ENCODE results near the gene TLR10.

Gene TLR10

DNA sequence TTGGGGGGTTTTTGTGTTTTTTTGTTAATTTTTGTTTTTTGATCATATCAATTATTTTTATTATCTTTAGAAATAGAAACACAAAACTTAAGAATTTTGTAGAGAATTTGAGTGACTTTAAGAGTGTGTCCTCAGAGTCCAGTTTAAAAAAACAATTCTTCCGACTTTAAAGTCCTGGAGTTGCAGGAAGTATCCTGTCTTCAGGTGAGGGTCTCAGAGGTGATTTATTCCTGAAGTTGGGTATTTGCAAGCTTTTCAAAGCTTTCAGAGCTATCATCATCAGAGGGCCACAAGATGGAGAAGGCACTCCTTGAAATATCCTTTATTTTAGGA is 23.0 kb downstream of the TLR10 start:
- DNase-seq, result no peak

DNA sequence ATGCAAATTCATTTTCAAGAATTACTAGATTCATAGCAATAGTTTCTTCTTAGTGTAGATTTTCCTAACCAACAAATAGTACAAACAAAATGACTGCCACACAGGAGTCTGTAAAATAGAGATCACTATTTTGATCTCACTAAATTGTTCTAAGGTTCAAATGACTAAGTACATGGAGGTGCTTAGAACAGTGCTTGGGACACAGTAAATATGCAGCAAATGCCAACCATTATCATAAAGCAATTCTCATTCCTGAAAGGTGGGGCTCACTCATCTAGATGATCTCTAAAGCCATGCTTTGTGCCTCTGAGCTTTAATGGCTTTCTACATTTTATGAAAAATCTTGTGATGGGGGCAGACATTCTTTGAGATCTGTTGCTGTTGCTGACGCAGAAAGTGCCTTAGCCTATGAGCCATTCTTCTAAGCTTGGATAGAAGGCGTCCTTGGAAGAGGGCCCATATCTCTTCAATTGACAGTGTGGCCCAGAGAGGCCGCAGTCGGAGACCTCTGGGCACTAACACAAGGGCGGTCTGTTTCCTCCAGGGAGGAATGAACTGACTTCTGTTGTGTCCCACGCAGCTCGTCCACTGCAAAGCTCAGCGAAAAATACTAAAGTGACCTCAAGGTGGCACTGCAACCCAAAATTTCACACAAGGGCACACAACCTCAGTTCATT is 23.5 kb downstream of the TLR10 start:
- peak in 1 of 2 experiments; percentile 9 for DNase-seq

DNA sequence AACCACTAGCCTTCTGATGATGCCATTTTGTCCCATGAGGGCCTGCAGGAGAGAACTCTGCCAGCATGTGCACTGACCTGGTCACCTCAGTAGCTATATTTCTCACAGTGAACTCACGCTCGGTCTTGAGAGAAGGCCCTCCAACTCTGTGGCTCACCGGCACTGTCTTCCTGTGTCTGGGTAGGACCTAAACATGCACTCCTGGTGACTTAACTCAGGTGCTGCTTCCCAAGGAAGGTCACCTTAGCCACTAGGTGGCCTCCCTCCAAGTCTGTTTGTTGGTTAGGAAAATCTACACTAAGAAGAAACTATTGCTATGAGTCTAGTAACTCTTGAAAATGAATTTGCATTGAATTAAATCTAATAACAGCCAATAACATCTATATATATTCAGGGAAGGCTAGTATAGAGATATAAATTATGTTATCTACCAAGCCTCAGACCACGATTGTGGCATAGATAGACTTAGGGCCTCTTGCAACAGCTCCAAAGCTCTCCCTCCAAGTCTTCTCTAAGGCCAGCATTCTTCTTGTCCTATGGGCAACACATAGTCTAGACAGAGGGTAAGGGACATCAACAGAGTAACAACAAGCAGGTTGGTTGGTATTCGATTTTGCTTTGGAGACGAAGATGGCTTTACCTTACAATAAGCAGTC is 24.7 kb downstream of the TLR10 start:
- no peak for DNase-seq

DNA sequence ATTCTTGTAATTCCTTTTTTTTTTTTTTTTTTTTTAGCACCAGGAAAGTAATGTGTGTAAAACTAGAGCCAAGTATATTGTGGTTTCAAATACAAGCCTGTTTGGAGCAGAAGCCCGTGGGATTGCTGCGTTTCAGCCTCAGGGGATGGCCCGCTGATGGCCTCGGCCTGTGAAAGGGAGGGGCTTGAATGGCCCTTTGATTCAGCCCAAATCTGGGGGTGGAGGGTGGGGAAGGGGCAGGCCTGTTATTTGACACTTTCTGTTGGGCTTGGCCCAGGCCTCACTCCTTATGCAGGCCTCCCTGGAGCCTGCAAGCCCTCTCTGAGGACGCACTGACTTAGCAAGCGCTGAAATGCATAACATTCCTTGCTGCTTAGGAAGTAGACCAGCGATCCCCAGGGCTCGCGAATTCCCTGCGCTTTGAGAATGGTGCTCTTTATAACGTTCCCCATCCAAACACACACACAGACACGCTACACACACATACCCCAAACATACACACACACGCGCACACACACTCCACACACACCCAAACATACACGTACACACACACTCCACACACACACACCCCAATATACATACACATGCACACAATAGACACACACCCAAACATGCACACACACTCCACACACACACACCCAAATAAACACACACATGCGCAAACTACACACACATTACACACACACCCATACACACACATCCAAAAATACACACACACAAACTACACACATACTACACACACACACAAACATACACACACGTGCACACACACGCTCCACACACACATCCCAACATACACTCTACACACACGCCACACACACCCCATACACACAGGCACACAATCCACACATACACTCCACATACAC is 29.6 kb downstream of the TLR10 start:
- peak in 1 of 2 experiments; percentile 30 for DNase-seq

DNA sequence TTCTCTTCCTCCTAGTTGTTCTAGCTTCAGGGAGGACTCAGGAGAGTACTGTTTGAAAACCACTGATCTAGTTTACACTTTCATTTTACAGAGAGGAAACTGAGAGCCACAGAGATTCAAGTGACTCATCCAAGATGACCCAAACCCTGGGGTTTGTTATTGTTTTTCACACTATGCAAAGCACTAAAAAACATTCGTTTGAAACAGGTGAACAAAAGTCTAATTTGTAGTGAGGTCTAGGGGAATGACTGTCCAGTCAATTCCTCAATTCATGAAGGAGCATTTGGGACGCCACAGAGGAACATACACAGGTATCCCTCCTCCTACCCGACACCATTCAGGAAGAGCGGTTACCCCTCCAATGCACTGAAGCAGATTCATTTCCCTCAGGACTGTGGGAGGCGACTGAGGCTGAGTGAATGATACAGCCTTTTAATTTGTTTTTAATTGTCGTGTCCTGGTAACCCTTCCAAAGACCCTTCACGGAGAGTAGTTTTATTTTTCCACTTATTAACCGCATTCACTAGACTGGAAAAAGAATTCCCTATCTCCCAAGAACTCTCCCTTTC is 30.3 kb downstream of the TLR10 start:
- DNase-seq, result no peak

DNA sequence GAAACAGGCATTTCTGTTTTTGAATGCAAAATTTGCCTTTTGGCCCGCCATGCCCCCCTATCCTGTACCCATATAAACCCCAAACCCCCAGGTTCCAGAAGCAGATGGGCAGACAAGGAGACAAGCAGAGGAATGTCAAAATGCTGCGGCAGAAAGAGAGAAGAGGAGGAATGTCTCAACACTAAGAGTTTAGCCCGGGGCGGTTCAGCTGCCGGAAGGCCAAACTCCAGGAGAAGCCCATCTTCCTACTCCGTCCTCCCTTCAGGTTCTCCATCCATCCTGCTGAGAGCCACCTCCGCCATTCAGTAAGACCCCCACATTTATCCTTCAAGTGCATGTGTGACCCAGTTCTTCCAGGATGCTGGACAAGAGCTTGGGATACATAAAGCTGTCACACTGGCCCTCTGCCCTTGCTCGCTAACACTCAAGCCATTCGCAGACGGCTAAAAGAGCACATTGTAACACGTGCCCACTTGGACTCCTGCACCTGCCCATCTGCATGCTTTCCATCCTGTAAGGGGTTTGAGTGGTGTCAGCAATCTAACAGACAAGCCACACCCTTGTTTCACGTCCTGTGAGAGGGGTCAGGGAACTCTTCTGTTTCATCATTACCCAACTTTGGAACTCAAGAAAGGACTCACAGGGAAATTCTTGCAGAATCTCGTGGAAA is 31.3 kb downstream of the TLR10 start:
- DNase-seq, result peak in 1 of 2 experiments; percentile 11

DNA sequence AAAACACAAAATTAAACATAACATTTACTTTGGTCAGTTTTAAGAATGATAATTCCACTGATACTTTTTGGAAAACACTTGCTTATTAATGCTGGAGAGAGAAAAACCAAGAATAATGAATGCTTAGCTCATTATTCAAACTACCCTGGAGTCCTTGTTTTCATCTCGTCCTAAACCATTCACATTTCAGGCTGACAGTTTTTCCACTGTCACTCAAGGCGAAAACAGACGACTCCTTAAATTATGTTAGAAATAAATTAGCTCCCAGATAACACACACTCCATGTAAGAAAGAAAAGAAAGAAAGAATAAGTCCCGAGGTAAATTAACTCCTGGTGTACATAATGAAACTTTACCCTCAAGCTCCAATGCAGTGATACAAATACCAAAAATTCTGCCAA is 33.5 kb downstream of the TLR10 start:
- DNase-seq, result no peak

DNA sequence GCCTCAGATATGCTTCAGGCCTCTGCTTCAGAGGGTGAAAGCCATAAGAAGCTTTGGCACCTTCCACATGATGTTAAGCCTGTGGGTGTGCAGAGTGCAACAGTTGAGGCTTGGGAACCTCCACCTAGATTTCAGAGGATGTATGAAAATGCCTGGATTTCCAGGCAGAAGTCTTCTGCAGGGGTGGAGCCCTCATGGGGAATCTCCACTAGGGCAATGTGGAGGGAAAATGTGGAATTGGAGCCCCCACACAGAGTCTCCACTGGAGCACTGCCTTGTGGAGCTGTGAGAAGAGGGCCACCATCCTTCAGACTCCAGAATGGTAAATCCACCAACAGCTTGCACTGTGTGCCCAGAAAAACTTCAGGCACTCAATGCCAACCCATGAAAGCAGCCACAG is 35.2 kb downstream of the TLR10 start:
- no peak for DNase-seq

DNA sequence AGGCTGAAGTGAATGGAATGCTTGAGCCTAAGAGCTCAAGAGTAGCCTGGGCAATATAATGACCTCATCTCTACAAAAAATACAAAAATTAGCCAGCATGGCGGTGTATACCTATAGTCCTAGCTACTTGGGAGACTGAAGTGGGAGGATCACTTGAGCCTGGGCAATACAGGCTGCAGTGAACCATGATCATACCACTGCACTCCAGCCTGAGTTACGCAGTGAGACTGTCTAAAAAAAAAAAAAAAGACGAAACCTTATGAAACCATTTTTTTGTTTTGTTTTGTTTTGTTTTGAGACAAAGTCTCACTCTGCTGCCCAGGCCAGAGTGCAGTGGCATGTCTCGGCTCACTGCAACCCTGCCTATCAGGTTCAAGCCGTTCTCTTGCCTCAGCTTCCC is 36.9 kb downstream of the TLR10 start:
- DNase-seq, result no peak

DNA sequence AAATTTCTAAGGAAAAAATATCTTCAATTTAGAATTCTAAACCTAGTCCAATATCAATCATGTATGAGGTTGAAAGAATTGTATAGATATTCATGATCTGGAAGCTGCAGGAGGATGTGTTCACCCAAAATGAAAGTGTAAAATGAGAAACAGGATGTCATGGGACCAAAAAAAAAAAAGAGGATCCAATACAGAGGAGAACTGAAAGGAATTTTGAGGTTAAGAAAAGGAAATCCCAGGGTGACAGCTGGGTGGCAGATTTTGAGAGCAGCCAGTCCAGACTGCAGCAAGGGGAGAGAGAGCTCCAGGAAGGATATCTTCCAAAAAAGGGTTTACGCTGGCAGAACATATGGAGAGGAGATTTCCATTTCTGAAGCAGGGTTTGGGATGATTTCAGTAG is 38.9 kb downstream of the TLR10 start:
- DNase-seq, result no peak

DNA sequence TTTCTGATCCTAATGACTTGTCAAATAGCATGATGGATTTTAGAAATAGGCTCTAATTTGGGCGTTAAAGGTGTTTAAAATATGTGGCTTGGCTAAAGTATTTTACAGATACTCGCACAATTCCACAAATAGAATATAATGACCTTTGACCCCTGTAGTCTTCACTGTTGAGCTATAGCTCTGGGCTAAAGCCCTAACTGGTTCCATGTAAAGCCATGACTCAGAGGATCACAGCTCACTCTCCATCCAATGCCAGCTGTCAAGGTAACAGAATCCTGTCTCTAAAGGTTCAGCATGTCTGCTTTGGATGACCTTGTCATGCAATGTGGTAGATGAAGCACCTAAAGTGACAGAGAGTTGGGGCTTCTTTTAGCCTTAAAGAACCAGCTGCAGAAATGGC is 42.5 kb downstream of the TLR10 start:
- DNase-seq, result no peak

DNA sequence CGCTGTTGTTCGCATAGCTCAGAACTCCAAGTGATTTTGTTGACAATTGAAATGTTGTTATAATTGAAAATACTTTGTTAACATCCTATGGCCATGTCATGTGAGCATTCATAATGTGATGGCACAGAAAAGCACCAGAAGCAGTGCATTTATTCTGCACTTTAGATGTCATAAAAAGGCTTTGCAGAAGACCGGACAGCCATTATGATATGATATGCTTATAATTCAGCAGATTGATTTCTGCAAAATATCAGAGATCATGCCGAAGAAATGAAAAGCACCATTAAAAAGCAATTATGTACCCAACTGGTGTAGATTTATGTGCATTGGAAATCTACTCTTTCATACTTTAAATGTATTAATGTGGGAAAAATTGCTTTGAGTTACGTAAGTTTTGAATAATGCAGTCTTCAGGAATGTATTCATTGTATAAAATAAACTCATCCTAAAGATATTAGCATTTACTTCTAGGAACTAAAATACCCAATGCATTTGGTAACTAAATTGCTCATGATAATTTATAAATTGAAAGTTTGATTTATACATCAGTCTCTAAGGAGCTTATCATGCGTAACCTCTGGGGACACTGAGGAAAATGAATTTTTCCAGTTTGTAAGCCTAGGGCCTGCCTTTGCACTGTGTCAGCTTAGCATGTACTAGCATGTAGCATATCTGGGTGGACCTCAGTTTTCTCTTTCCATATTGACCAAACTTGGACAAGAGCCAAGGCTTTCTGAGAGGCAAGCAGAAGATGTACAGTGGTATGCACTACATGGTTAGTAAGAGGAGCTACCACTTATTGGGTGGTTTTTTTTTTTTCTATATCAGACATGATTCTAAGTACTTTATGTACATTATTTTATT is 43.6 kb downstream of the TLR10 start:
- DNase-seq, result no peak

DNA sequence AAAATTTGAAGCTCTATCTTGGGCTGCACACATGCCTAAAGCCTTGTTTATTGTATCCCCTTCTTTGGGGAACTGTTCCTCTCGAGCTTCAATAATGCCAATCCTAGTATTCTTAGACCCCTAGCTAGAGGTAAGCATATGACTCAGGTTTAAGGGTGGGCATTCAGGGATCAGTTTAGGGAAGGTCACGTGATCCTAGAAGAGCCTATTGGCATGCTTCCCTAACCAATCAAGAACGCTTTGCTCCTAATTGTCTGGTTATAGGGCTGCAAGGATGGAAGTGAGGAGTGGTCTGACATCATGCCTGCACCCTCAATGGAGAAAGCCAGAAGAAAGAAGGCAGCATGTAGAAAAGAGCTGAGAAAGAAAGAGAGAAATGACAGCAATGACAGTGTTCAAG is 46.9 kb downstream of the TLR10 start:
- DNase-seq, result no peak

DNA sequence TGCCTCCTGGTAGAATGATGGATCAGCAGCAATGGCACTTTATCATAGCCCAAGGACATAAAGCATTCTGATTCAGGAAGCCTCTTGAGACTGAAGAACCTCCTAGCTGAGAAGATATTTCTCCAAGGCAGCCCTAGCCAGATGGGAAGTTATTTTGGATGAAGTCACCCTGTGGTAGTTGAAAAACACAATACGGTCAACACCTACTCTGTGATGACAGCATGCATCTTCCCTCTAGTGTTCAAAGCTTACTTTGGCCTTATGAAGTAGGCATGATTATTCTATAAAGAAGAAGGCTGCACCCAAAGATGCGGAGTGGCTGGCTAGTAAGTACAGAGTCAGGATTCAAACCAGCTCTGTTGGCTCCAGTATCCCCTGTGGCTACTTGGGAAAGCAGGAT is 47.9 kb downstream of the TLR10 start:
- DNase-seq, result no peak

DNA sequence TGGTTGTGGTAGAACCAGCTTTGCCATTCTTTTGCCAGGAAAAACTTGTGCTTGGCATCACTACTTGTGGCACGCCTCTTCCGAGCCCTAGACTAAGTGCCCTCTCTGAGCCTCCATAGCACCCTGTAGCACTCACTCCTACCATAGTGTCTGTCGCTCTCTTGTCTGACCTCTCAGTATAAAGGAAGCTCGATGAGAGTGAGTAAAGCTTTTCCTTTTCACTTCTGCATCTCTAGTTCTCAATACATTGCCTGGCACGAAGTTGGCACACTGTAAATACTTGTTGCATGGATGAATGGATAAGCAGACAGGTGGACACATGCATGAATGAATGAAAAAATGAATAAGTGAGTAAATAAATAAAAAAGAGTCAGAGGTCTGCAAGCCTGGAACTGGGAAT is 48.3 kb downstream of the TLR10 start:
- DNase-seq, result no peak

DNA sequence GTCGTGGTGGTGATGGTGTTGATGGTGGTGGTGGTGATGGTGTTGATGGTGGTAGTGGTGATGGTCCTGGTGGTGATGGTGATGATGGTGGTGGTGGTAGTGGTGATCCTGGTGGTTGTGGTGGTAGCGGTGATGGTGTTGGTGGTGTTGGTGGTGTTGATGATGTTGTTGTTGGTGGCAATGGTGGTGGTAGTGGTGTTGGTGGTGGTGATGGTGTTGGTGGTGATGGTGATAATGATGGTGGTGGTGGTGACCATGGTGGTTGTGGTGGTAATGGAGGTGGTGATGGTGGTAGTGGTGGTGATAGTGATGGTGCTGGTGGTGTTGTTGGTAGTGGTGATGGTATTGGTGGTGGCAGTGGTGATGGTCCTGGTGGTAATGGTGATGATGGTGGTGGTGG is 49.1 kb downstream of the TLR10 start:
- no peak for DNase-seq

DNA sequence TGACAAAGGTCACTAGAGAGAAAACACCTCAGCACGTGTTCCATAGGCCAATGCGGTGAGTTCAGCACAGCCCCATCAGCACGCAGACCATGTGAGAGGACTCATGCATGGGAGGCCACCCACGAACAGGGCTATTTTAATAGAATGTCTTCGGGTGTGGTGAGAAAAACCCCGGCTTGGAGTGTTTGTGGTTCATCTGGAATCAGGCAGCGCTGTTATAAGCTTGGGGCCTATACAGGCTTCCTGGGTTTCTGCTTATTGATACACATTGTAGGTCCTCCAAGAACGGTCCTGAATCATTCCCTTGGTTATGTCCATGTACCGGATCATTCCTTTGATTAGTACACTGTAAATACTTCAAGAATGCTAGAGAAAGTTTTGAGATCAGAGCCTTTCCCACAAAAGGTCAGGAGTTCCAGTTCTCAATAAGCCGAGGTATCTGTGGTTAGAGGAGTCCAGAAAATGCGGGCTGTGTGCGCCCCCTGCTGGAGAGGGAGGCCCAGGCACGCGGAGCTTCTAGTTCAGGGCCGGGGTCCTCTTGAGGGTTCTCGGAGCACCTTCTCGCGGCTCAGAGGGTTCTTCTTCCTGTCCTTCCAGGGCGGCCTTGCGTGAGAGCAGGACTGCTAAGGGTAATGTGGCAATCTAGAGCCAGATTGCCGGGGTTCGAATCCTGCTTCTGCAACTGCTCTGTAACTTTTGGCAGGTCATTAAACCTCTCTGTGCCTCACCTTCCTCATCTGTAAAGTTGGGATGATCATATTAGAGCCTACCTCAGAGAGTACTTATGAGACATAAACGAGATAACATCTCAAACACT is 51.8 kb downstream of the TLR10 start:
- peak; percentile 32 to 34 for DNase-seq

DNA sequence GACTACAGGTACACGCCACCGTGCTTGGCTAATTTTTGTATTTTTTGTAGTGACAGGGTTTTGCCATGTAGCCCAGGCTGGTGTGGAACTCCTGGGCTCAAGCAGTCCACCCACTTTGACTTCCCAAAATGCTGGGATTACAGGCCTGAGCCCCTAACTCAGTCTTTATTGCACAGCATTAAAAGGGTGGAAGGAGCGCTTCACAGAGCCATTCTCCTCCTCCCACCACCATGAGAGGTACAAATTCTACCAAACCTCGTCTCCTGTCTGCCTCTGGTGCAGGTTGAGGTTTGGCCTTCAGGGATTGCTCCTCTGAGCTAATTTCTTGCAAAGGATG is 52.3 kb downstream of the TLR10 start:
- DNase-seq, result no peak

DNA sequence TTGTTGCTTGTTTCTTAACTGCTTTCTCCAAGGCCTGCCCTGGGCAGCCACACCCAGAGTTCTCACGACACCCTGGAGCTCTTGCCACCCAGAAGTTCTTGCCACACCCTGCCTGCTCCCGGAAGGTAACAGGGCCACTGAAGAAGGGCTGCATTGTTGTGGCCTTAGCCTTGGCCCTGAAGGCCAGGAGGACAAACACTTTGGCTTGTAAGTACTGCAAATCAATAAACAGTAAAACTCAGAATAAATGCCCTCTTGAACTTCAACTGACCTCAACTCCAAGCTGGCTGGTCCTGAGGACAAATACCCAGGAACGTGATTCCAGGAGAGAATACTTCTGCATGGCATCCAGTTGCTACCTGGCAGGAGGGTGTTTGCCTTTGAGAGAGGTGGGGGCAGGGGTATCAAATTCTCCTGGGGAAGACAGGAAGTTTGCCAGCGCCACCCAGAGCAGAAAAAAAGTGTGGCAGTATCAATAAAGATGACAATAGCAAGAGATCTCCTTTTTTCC is 54.1 kb downstream of the TLR10 start:
- peak; percentile 14 to 17 for DNase-seq

DNA sequence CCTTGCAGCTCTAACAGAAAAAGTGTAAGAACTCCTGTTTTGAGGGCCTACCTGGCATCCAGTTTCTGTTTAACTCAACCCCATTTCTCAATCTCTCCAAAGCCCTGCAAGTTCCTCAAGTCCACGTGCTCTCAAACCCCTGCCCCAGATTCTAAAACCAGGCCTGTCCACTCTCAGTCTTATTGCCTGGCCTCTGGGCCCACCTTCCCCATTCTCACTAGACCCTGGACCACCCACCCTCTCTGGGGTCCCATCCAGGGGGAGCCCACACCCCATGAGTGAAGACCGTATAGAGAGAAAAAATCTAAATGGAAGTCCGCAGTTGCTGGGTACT is 58.3 kb downstream of the TLR10 start:
- DNase-seq, result no peak

DNA sequence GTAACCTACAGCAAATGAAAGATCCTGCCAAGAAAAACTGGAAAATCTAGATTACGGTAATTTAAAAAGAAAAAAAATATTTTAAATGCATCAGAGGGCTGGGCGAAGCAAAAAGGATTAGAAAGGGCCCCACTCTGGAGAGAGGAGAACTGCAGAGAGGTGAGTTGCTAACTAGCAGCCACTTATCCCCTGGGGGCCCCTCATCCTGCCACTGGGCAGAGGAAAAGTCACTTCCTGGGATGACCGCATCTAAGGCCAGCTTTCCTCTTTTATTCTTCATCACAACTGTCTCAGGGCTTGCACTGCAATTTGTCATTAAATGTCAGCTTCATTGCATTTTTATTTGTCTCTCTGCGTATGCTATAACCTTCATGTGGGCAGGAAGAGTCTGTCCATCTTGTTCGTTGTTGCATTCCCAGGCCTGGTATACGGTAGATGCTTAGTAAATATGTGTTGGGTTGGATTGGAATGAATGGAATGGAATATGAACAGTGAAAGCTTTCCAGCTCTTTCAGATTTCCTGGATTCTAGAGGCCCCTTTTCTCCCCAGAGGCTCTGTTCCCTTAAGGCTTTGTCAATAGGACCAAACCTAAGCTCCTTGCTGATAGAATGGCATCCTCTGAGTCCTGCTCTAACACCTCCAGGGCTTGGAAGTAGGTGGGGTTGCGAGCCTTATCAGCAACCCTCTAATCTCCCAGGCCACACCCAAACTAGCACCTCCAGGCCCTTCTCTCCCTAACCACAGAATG is 58.9 kb downstream of the TLR10 start:
- no peak for DNase-seq
